Colonic mucosa (tissue), 4 donors: Measurements from ENCODE around the gene DLG2. TPM values are rescaled to one million over a fixed set of nuclear protein-coding genes. Genes with fewer than 3 reads are reported as not detected.

Source experiments
- DNase-seq: peaks from one replicate; pipeline ENCODE4 v3.0.0-alpha.2; 2020
- H3K27ac ChIP-seq: fragments of 200-600 bp; one replicate; pipeline ENCODE4 v1.8.0; 2021
- H3K27me3 ChIP-seq: fragments of 200-600 bp; one replicate; pipeline ENCODE4 v1.8.0; 2021
- H3K36me3 ChIP-seq: fragments of 200-600 bp; one replicate; pipeline ENCODE4 v1.8.0; 2021
- H3K4me1 ChIP-seq: fragments of 200-600 bp; one replicate; pipeline ENCODE4 v1.8.0; 2021; ENCODE audit warnings: mild to moderate bottlenecking
- H3K4me3 ChIP-seq: fragments of 200-600 bp; one replicate; pipeline ENCODE4 v1.8.0; 2021
- H3K9ac ChIP-seq, 2 donors: one replicate each; pipeline ENCODE4 v1.7.0; 2013; ENCODE audit warnings: control low read depth in 2 of 2, low read depth in 2 of 2, low read length in 2 of 2
- H3K9me3 ChIP-seq: fragments of 200-600 bp; one replicate; pipeline ENCODE4 v1.8.0; 2021
- CTCF ChIP-seq: fragments of 200-600 bp; IDR thresholded peaks from one replicate; pipeline ENCODE4 v1.8.0; 2022; ENCODE audit warnings: antibody characterized with exemption, mild to moderate bottlenecking
- intact Hi-C: fragments of 100-400 bp; cut with DNase I; formaldehyde crosslinking; loops from one replicate; pipeline ENCODE4 v1.14.1; 2022
- total RNA-seq, 2 donors: library from RNA; stranded (reverse); fragmentation: NEBNext Ultra II Directional in 1 of 2; extraction: Animal tissue kit (Norgen Biotek cat#: 25700) in 1 of 2; gene quantifications; one replicate each; pipeline ENCODE4 v1.2.1, GENCODE V29; 2021
- donor health status: healthy.
- donor health status: DM: no; HTN: no; CAD: no.
- donor health status: DM: no; HTN: no; CAD: no.

DLG2 gene
- total RNA-seq, 2 donors from 2014 or later, result 1.4 to 3.3 TPM

GRCh38 chr11:84909740-84910139 lies 717.4 kb downstream of the DLG2 start:
- no peak overlapping the region for H3K9ac ChIP-seq
- no peaks in the 10 kb centered on the region for H3K9me3 ChIP-seq
- no peak for TF ChIP-seq CTCF
- H3K36me3 ChIP-seq, result no peaks in the 10 kb centered on the region
- no peak for DNase-seq
- intact Hi-C loops, result no loop called here
- H3K27ac ChIP-seq, result no peak overlapping the region
- H3K27me3 ChIP-seq, result no peaks in the 10 kb centered on the region
- H3K4me3 ChIP-seq, result no peak overlapping the region
- H3K4me1 ChIP-seq, result no peaks in the 10 kb centered on the region

GRCh38 chr11:84906995-84907394 lies 720.1 kb downstream of the DLG2 start:
- no peaks in the 10 kb centered on the region for H3K36me3 ChIP-seq
- intact Hi-C loops, result no loop called here
- no peak overlapping the region for H3K27ac ChIP-seq
- no peaks in the 10 kb centered on the region for H3K4me1 ChIP-seq
- no peak overlapping the region for H3K9ac ChIP-seq
- no peaks in the 10 kb centered on the region for H3K27me3 ChIP-seq
- H3K4me3 ChIP-seq, result no peak overlapping the region
- TF ChIP-seq CTCF, result no peak
- DNase-seq, result no peak
- no peaks in the 10 kb centered on the region for H3K9me3 ChIP-seq

GRCh38 chr11:84905411-84905810 lies 721.7 kb downstream of the DLG2 start:
- TF ChIP-seq CTCF, result no peak
- Histone ChIP-seq H3K27ac (no peak overlapping the region), H3K9ac (no peak overlapping the region), H3K36me3 (no peaks in the 10 kb centered on the region), H3K4me3 (no peak overlapping the region), H3K27me3 (no peaks in the 10 kb centered on the region), H3K9me3 (no peaks in the 10 kb centered on the region), H3K4me1 (no peaks in the 10 kb centered on the region)
- DNase-seq, result no peak
- intact Hi-C loops, result no loop called here

GRCh38 chr11:84902445-84902844 lies 724.7 kb downstream of the DLG2 start:
- DNase-seq, result no peak
- Histone ChIP-seq H3K4me3 (no peak overlapping the region), H3K27me3 (no peaks in the 10 kb centered on the region), H3K9ac (no peak overlapping the region), H3K36me3 (no peaks in the 10 kb centered on the region), H3K27ac (no peak overlapping the region), H3K9me3 (no peaks in the 10 kb centered on the region), H3K4me1 (no peaks in the 10 kb centered on the region)
- TF ChIP-seq CTCF, result no peak
- intact Hi-C loops, result no loop called here

GRCh38 chr11:84901991-84902390 lies 725.2 kb downstream of the DLG2 start:
- no peaks in the 10 kb centered on the region for H3K9me3 ChIP-seq
- intact Hi-C loops, result no loop called here
- H3K36me3 ChIP-seq, result no peaks in the 10 kb centered on the region
- no peaks in the 10 kb centered on the region for H3K27me3 ChIP-seq
- no peak overlapping the region for H3K9ac ChIP-seq
- no peak overlapping the region for H3K27ac ChIP-seq
- H3K4me1 ChIP-seq, result no peaks in the 10 kb centered on the region
- no peak overlapping the region for H3K4me3 ChIP-seq
- no peak for DNase-seq
- no peak for TF ChIP-seq CTCF

- Histone ChIP-seq H3K27ac (no peak overlapping the region), H3K9ac (no peak overlapping the region), H3K27me3 (no peaks in the 10 kb centered on the region), H3K9me3 (no peaks in the 10 kb centered on the region), H3K36me3 (no peaks in the 10 kb centered on the region), H3K4me1 (no peaks in the 10 kb centered on the region), H3K4me3 (no peak overlapping the region)
- no peak for TF ChIP-seq CTCF
- intact Hi-C loops, result no loop called here
- no peak for DNase-seq
Measured at GRCh38 chr11:84899740-84900139, 727.4 kb downstream of the DLG2 start.
